ENCODE measurements around the gene STAT1. TPM values are rescaled to one million over a fixed set of nuclear protein-coding genes. Genes with fewer than 3 reads are reported as not detected.

Gene STAT1
- total RNA-seq, 2 experiments from 2014 or later, result 56.6 to 57.8 TPM

- Histone ChIP-seq H3K4me3 (ENCODE audit: low read length) (no peak overlapping the region), H3K36me3 (ENCODE audit: insufficient read depth, low read length) (peaks cover 5% of the 10 kb centered on the region), H3K27me3 (ENCODE audit: control insufficient read depth in 1 of 2, insufficient read depth in 2 of 2, low read length in 2 of 2) (no peaks in the 10 kb centered on the region), H3K4me1 (ENCODE audit: insufficient read depth, low read length) (peaks cover 55% of the 10 kb centered on the region), H3K9me3 (ENCODE audit: control insufficient read depth in 1 of 2, insufficient read depth in 1 of 2, low read length in 2 of 2) (no peaks in the 10 kb centered on the region), H3K27ac (ENCODE audit: low read depth in 1 of 2, low read length in 2 of 2) (no peak overlapping the region)
- Mint-ChIP-seq H3K9me3 (no peaks in the 10 kb centered on the region), H3K4me3 (peak overlapping the region; percentile 8), H3K36me3 (ENCODE audit: low read depth) (peaks cover 12% of the 10 kb centered on the region), H3K27me3 (no peaks in the 10 kb centered on the region), H3K27ac (no peak overlapping the region), H3K4me1 (ENCODE audit: low read depth) (peaks cover 23% of the 10 kb centered on the region)
- DNase-seq (no peak), ATAC-seq (ENCODE audit: poor library complexity) (no peak)
- POLR2A ChIA-PET, result interaction anchor here (1.8 to 8.7 kb wide), 2 partner anchors 13 to 130 kb away, joined by 4 to 164 read pairs; partner anchors contain the start of gene STAT1
- TF ChIP-seq, protein P1, sequence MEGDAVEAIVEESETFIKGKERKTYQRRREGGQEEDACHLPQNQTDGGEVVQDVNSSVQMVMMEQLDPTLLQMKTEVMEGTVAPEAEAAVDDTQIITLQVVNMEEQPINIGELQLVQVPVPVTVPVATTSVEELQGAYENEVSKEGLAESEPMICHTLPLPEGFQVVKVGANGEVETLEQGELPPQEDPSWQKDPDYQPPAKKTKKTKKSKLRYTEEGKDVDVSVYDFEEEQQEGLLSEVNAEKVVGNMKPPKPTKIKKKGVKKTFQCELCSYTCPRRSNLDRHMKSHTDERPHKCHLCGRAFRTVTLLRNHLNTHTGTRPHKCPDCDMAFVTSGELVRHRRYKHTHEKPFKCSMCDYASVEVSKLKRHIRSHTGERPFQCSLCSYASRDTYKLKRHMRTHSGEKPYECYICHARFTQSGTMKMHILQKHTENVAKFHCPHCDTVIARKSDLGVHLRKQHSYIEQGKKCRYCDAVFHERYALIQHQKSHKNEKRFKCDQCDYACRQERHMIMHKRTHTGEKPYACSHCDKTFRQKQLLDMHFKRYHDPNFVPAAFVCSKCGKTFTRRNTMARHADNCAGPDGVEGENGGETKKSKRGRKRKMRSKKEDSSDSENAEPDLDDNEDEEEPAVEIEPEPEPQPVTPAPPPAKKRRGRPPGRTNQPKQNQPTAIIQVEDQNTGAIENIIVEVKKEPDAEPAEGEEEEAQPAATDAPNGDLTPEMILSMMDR (IDR thresholded peaks at IDR 0.05), result no peak
- intact Hi-C loops (cut with DNase I, micrococcal nuclease), result loop anchor here in 1 of 2 experiments (10.0 kb wide), 2 partner anchors 490 to 660 kb away; partner anchors contain the start of gene NEMP2
- CTCF ChIA-PET, result no interaction called here
Measured at GRCh38 chr2:191025135-191025534, 11.2 kb upstream of the STAT1 start.

- no peaks in the 10 kb centered on the region for H3K27me3 Mint-ChIP-seq
- Histone ChIP-seq H3K9me3 (ENCODE audit: control insufficient read depth in 1 of 2, insufficient read depth in 1 of 2, low read length in 2 of 2) (no peaks in the 10 kb centered on the region), H3K27me3 (ENCODE audit: control insufficient read depth in 1 of 2, insufficient read depth in 2 of 2, low read length in 2 of 2) (no peaks in the 10 kb centered on the region), H3K36me3 (ENCODE audit: insufficient read depth, low read length) (peaks cover 3% of the 10 kb centered on the region), H3K27ac (ENCODE audit: low read depth in 1 of 2, low read length in 2 of 2) (peak overlapping the region; percentile 27 to 87), H3K4me1 (ENCODE audit: insufficient read depth, low read length) (peaks cover 48% of the 10 kb centered on the region), H3K4me3 (ENCODE audit: low read length) (peak overlapping the region; percentile 56)
- peaks cover 3% of the 10 kb centered on the region for H3K36me3 Mint-ChIP-seq (ENCODE audit: low read depth)
- intact Hi-C loops (cut with DNase I, micrococcal nuclease), result loop anchor here in 1 of 2 experiments (5.0 to 10.0 kb wide), 3 partner anchors 376 to 662 kb away; partner anchors contain the start of genes NAB1 and NEMP2
- DNase-seq (peak in 4 of 14 experiments; percentile 18 to 75 (median 66)), ATAC-seq (ENCODE audit: poor library complexity) (peak; percentile 17)
- no peak overlapping the region for H3K27ac Mint-ChIP-seq
- peaks cover 23% of the 10 kb centered on the region for H3K4me1 Mint-ChIP-seq (ENCODE audit: low read depth)
- no peak overlapping the region for H3K4me3 Mint-ChIP-seq
- ChIA-PET POLR2A (interaction anchor here (0.7 to 8.7 kb wide), 15 partner anchors 11 to 654 kb away, joined by 3 to 164 read pairs (median 3); partner anchors contain the start of genes GLS, NABP1, STAT1 and STAT4), CTCF (interaction anchor here (1.1 kb wide), 1 partner anchor 39 kb away, joined by 3 read pairs; no protein-coding TSS in a partner anchor)
- TF ChIP-seq, protein P1 (IDR thresholded peaks at IDR 0.05), result no peak
- H3K9me3 Mint-ChIP-seq, result no peaks in the 10 kb centered on the region
Measured at GRCh38 chr2:191023235-191023679, 9.3 kb upstream of the STAT1 start.

DNA sequence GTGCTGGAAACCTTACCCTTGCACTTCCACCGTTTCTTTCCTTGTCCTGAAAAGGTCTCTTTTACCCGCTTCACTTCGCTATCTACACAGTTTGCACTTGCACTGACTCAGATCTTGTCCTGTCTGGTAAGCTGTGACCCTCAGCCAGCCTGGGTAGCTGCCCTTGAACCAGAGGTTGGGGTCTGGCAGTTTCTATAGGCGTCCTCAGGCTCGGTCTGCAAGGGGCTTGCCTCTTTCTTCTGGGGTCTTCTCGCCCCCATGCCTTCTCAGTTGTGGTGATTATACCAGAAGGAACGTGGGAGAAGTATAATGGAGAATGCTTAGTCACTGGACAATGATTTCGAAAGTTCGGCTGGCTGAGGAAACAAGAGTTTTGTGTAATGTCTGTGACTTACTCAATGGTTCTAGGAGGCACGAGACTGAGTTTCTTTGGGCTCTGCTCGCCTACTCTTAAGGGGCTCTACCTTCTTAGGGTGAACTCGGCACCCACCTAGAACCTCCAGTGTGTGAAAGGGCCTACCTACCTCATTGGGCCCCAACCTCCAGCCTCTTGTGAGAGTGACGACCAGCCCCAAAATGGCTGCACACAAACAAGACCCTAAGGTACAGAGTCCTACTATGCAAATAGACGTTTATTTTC is 6.9 kb upstream of the STAT1 start:
- peaks cover 33% of the 10 kb centered on the region for H3K4me1 Mint-ChIP-seq (ENCODE audit: low read depth)
- ChIA-PET CTCF (interaction anchor here (1.3 to 1.4 kb wide), 2 partner anchors 8 to 134 kb away, joined by 3 read pairs; no protein-coding TSS in a partner anchor), POLR2A (interaction anchor here (0.6 to 3.1 kb wide), 25 partner anchors 7 to 659 kb away, joined by 3 to 45 read pairs (median 6); partner anchors contain the start of genes GLS, NABP1 and STAT4)
- Histone ChIP-seq H3K27ac (ENCODE audit: low read depth in 1 of 2, low read length in 2 of 2) (peak overlapping the region; percentile 84 to 87), H3K4me1 (ENCODE audit: insufficient read depth, low read length) (peaks cover 48% of the 10 kb centered on the region), H3K36me3 (ENCODE audit: insufficient read depth, low read length) (no peaks in the 10 kb centered on the region), H3K9me3 (ENCODE audit: control insufficient read depth in 1 of 2, insufficient read depth in 1 of 2, low read length in 2 of 2) (no peaks in the 10 kb centered on the region), H3K4me3 (ENCODE audit: low read length) (peak overlapping the region; percentile 82), H3K27me3 (ENCODE audit: control insufficient read depth in 1 of 2, insufficient read depth in 2 of 2, low read length in 2 of 2) (no peaks in the 10 kb centered on the region)
- H3K27me3 Mint-ChIP-seq, result no peaks in the 10 kb centered on the region
- intact Hi-C loops (cut with DNase I, micrococcal nuclease), result loop anchor here in 1 of 2 experiments (1.0 to 10.0 kb wide), 4 partner anchors 9 to 664 kb away; partner anchors contain the start of genes NAB1 and NEMP2
- H3K9me3 Mint-ChIP-seq, result no peaks in the 10 kb centered on the region
- peaks cover 3% of the 10 kb centered on the region for H3K36me3 Mint-ChIP-seq (ENCODE audit: low read depth)
- H3K4me3 Mint-ChIP-seq, result no peak overlapping the region
- DNase-seq (peak in 6 of 14 experiments; percentile 25 to 69 (median 40)), ATAC-seq (ENCODE audit: poor library complexity) (no peak)
- TF ChIP-seq, protein P1 (IDR thresholded peaks at IDR 0.05), result no peak
- H3K27ac Mint-ChIP-seq, result no peak overlapping the region

All from CD4-positive, alpha-beta T cell (primary cell).